NCI-H1105 treated with DMSO at 0.1 percent for 48 hours (cell line): Measurements from ENCODE around the gene SLC22A24.
"Not testable (repeated sequence)": the region's sequence is repeated elsewhere in the genome, so short reads cannot be mapped to it uniquely, and the experiment has no call there.

Experiments used
- DNase-seq: peaks from one replicate; lab custom pipeline; 2025; lab: John Stamatoyannopoulos, UW

Gene SLC22A24, protein sequence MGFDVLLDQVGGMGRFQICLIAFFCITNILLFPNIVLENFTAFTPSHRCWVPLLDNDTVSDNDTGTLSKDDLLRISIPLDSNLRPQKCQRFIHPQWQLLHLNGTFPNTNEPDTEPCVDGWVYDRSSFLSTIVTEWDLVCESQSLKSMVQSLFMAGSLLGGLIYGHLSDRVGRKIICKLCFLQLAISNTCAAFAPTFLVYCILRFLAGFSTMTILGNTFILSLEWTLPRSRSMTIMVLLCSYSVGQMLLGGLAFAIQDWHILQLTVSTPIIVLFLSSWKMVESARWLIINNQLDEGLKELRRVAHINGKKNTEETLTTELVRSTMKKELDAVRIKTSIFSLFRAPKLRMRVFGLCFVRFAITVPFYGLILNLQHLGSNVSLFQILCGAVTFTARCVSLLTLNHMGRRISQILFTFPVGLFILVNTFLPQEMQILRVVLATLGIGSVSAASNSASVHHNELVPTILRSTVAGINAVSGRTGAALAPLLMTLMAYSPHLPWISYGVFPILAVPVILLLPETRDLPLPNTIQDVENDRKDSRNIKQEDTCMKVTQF

GRCh38 chr11:63144121-63144520, at the start of gene SLC22A24:
Gene SLC22A24, minus strand, starts transcription at chr11:63144221. Its CDS starts 442 bp downstream, at chr11:63143779.
- DNase-seq, result no peak

- DNase-seq, result no peak
Observed at GRCh38 chr11:63180536-63180935, 36.5 kb upstream of the SLC22A24 start.

DNA sequence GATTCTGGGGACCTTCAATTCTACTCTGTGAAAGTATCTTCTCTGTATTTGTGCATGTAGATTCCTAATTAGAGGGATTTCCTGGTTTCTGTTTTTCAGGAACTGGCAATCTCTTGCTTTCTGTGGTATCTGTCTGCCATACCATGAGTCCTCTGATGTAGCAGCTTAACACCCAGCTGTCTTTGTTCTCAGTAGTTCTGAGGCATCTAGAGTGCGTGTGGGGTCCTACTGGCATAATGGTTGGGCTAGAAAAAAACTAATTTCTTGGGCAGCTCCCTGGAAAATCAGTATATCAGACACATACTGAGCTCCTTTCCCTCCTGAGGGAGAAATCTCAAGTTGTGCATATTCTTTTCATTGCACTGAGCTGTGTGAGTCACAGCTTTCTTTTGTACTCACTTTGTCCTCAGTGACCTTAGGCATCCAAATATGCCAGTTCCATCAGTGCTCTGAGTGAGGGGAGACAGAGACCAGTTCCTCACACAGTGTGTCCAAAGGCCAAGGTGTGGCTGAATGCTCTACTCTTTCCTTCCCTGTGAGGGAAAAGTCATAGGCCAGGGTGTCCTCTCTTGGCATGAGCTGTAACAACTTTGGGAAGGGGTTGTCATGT, 35.5 kb upstream of the SLC22A24 start:
- DNase-seq, result no peak

DNA sequence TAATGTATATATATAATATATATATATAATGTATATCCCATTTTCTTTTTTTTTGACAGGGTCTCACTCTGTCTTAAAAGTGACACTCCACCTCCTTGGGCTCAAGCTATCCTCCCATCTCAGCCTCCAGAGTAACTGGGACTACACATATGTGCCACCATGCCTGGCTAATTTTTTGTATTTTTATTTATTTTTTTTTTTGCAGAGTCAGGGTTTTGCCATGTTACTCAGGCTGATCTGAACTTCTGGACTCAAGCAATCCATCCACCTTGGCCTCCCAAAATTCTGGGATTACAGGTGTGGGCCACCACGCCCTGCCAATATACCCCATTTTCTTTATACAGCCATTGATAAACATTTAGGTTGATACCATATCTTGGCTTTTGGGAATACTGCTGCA, 33.9 kb upstream of the SLC22A24 start:
- DNase-seq, result no peak

- no peak for DNase-seq
Observed at GRCh38 chr11:63165706-63166310, 21.8 kb upstream of the SLC22A24 start.

- DNase-seq, result no peak
Observed at GRCh38 chr11:63155794-63156193, 11.8 kb upstream of the SLC22A24 start.

DNA sequence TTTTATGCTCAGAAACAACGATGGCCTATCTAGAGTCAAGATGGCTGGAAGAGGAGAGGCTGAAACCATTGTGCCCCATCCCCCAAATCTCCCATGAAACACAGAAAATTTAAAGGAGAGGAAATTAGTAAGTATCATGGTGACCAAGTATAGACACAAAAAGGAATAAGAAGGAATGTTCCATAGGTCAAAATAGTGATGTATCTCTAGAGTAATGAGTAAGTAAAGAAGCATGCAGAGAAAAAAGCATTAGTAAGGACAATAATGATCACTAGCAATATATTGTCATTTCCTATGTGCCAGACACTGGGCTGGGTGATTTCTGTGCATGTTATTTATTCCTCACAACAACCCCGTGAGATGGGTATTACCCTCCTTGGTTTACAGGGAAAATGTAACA, 2.6 kb upstream of the SLC22A24 start:
- DNase-seq, result no peak

- no peak for DNase-seq
Observed at GRCh38 chr11:63142459-63142858, 1.6 kb downstream of the SLC22A24 start.

DNA sequence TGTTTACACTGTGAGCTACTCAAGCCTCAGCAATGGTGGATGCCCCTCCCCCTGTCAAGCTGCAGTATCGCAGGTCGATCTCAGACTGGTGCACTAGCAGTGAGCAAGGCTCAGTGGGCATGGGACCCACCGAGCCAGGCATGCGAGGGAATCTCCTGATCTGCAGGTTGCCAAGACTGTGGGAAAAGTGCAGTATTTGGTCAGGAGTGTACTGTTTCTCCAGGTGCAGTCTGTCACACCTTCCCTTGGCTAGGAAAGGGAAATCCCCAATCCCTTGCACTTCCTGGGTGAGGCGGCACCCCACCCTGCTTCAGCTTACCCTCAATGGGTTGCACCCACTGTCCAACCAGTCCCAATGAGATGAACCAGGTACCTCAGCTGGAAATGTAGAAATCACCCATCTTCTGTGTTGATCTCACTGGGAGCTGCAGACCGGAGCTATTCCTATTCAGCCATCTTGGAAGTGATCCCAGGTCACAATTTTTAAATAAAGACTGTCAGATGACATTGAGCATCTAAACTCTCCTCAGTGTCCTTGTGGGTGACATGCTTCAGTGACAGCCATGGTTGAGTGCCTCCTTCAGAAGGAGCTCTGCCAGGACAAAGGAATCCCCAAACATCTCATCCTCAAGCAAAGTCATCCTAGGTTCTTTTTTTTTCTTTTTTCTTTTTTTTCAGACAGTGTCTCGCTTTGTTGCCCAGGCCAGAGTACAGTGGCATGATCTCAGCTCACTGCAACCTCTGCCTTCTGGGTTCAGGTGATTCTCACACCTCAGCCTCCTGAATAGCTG, 10.8 kb downstream of the SLC22A24 start:
- DNase-seq, result no peak

GRCh38 chr11:63099555-63099954, 44.5 kb downstream of the SLC22A24 start:
- DNase-seq, result no peak

DNA sequence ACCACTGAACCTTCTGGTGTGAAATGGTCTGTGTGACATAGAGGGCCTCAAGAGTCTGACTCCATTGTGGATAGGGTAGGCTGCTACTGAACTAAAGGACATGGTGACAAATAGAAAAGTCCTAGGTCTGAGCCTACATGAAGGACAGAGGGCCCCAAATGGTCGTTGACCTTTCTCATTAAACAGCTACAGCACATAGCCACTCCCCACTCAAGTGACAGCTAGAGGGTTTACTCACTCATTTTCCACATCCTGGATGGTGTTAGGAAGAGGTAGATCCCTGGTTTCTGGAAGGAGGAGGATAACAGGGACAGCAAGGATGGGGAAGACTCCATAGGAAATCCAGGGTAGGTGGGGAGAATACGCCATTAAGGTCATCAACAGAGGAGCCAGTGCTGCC, 63.3 kb downstream of the SLC22A24 start:
- no peak for DNase-seq

DNA sequence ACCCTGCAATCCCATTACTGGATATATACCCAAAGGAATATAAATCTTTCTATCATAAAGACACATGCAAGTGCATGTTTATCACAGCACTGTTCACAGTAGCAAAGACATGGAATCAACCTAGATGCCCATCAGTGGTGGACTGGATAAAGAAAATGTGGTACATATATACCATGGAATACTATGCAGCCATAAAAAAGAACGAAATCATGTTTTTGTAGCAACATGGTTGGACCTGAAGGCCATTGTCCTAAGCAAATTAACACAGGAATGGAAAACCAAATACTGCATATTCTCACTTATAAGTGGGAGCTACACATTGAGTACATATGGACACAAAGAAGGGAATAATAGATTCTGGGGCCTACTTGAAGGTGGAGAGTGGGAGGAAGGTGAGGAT, 97.8 kb downstream of the SLC22A24 start:
- not testable (repeated sequence) for DNase-seq

DNA sequence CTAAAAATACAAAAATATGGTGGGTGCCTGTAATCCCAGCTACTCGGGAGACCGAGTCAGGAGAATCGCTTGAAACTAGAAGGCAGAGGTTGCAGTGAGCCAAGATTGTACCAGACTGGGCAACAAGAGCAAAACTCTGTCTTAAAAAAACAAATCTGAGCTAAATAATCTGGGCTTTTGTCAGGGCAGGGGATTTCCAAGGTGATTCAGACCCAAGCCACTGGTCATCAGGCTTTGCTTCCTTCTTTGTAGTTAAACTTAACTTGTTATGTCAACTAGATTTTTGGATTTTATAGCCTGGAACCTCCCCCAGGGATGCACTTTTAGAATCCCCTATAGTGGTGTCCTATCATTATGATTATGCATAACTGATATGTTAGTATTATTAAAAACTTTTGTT, 101.4 kb downstream of the SLC22A24 start:
- no peak for DNase-seq

GRCh38 chr11:63032457-63032856, 111.6 kb downstream of the SLC22A24 start:
- no peak for DNase-seq
